Amniotic stem cell (primary cell): Measurements from ENCODE around the gene PRRC2A.
"Not testable (repeated sequence)": the region's sequence is repeated elsewhere in the genome, so short reads cannot be mapped to it uniquely, and the experiment has no call there.

Experiments
- DNase-seq: peaks from one replicate; lab custom pipeline; 2025; lab: John Stamatoyannopoulos, UW

Gene PRRC2A

DNA sequence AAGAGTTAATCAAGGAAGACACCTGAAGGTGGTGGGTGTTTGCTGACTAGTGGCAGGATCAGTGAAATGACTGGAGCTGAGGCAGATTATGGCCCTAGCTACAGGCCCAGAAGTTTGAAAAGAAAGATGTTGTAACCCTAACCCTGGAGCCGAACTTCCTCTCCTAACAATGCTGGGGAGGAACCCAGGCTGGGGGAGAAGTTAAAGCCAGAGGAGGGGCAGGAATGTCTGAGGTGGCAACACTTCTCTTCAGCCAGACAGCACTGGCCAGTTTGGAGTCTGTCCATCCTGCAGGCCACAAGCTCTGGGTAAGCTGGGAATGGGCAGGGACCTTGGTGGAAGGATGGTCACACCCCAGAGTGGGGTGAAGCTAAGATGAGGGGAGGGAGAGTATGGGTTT is 34.5 kb upstream of the PRRC2A start, which contains the start of gene LST1:
TSS of gene LST1 (plus strand) at position 270 of the 400 bp plus-strand sequence. CDS start 1,023 bp downstream, outside the sequence.
- DNase-seq, result no peak

GRCh38 chr6:31586599-31587281 is 33.8 kb upstream of the PRRC2A start:
- DNase-seq, result no peak

GRCh38 chr6:31587791-31588777 is 32.4 kb upstream of the PRRC2A start:
- no peak for DNase-seq

DNA sequence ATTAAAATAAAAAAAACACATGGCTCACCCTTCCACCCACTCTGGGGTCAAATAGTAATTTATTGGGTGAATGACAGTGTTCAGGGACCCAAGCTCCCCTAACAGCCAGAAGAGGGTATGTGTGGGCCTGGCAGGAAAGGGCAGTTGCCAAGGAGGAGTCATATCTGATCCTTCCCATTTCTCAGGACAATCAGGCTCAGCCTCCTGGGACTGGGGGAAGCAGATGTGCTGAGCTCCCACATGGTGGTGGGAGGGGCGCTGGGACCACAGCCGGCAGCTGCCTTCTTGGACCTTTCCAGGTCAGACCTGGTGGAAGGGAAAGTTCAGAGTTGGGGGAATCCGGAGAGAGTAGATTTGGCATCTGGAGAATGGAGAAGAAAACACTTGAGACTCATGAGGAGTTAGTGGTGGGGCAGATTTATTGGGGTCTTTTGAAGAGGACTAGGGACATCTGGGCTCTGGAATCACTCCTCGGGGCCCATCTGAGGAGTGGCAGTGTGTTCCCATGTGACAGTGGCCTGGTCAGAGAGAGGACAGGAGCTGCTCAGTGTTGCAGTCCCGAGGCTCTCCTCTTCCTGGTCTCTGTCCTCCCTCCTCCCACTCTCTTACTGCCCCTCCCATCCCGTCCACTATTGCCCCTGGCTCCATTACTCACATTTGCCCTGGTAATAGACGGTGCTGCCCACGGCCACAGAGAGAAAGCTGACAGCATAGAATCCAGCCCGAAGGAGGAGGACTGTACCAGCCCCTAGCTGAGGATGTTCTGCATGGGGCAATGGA is 31.5 kb upstream of the PRRC2A start:
- DNase-seq, result no peak

GRCh38 chr6:31590691-31591090 is 29.8 kb upstream of the PRRC2A start:
- not testable (repeated sequence) for DNase-seq

DNA sequence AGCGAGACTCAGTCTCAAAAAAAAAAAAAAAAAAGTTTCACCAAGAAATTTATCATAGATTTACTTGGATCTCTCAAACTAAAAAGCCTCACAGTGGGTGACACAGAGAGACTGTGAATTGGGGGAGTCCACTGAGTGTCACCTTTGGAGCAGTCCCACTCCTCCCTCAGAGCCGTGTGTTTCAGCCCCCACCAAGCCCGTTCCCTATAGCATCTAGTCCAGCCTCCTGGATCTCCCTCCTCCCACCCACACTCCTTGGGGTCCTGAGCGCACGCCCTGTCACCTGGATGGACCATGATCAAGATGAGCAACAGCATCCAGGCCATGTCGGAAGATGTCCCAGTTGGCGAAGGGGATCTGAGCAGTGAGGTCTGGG is 28.1 kb upstream of the PRRC2A start:
- DNase-seq, result no peak

GRCh38 chr6:31597006-31597405 is 23.5 kb upstream of the PRRC2A start:
- no peak for DNase-seq

- DNase-seq, result no peak
These were observed 13.2 kb upstream of the PRRC2A start for GRCh38 chr6:31607317-31607716.

- no peak for DNase-seq
These were observed 10.8 kb upstream of the PRRC2A start for GRCh38 chr6:31609519-31610406.

GRCh38 chr6:31610968-31611367 is 9.5 kb upstream of the PRRC2A start:
- no peak for DNase-seq

DNA sequence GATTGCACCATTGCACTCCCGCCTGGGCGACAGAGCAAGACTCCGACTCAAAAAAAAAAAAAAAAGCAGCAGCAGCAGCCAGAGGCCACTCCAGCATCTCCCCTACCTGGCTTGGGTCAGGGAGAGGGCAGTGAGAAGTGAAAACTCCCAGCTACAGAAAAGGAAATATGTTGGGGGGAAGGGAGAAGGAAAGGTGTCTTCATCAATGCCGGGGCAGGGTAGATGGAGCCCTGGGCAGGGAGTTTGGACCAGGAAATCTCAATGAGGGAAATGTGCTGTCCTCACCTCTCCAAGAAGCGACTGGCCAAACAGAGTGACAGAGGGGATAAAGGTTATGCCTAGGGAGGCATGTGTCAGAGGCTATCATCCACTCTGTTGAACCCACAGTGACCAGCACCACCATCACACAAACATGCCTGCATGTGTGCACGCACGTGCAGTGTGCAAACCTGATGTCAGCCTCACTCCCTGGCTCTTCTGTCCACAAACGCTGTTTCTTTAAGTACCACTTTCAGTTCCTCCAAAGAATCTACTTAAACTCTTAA is 6.4 kb upstream of the PRRC2A start:
- DNase-seq, result no peak

- DNase-seq, result no peak
These were observed 5.6 kb upstream of the PRRC2A start, which contains the start of gene AIF1 for GRCh38 chr6:31614684-31615578. AIF1 (plus strand) TSS chr6:31615234; CDS start chr6:31615330, 96 bp downstream.

GRCh38 chr6:31615748-31616147 is 4.8 kb upstream of the PRRC2A start:
- no peak for DNase-seq

DNA sequence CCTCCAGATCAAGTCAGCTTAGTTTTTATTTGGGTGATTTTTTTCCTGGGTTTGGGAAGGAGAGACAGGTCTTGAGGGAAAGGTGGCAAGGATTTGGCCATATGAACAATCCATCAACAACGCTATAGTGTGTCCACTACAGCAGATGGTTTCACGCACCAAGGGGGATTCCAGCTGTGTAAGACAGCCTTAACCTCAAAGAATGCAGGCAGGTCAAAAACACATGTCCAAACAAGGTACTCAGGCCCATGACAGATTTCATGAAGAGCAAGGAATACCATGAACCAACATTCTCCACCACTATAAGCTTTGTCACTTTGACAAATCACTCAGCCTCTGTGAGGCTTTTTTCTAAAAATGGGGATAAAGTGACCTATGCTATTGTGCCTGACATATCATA is 3.5 kb upstream of the PRRC2A start:
- DNase-seq, result no peak

- peak; percentile 99 for DNase-seq
These were observed 520 bp upstream of the PRRC2A start for GRCh38 chr6:31619805-31620585.

DNA sequence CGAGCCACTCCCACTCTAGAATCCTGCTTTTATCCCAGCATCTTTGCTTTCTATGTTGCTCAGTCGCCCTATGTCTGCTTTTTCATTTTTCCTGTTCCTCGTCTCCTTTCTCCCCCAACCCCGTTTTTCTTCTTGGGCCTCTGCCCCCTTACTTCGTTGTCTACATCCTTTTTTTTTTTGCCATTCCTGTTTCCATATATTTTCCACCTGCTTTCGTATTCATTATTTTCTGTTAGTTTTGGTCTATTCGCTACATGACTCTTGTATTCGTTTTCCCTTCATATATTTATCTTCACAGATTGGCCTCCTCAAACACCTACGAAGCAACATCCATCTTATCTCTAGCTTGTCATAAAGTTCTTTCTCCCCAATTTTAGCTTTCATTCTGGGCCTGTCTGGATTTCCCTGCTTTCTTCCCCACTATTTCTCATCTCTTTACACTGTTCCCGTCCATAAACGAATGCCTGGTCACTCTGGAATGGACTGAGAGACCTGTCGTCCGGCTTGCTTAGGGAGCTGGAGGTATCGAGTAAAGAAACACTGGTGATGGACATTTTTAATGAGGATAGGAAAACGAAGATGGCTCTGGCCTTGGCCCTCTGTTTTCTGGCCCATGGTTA is 915 bp downstream of the PRRC2A start:
- DNase-seq, result no peak

DNA sequence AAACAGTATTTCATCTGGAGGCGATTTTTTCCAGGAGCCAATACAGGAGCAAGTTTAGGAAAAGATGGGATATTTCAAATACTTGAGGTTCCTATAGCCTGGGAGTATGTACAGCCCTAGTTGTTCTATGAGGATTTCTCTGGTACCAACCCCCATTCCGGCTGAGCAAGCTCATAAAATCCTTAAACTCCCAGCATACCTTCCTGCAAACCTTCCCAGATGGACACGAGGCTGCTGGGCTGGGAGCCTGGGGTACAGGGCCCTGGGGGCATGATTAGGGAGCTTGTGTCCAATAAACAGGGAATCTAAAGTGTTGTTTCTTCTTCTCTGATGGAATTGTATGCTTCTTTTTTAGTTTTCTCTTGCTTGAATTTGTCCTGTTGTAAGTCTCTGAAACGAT is 1.5 kb downstream of the PRRC2A start:
- no peak for DNase-seq

DNA sequence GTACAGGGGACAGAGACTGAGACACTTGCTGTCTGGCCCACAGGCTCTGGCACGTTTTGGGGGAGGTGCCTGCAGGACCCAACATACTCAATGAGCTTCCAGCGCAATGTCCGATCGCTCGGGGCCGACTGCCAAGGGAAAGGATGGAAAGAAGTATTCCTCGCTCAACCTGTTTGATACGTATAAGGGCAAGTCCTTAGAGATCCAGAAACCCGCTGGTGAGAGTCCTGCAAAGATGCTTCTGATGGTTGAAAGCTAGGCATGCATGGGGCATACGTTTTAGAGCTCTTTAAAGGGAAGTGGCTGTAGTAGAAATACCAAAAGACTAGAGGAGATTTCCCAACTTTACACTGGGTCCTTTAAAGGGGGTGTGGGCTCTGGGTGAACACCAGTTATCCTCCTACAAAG is 2.2 kb downstream of the PRRC2A start:
- no peak for DNase-seq

DNA sequence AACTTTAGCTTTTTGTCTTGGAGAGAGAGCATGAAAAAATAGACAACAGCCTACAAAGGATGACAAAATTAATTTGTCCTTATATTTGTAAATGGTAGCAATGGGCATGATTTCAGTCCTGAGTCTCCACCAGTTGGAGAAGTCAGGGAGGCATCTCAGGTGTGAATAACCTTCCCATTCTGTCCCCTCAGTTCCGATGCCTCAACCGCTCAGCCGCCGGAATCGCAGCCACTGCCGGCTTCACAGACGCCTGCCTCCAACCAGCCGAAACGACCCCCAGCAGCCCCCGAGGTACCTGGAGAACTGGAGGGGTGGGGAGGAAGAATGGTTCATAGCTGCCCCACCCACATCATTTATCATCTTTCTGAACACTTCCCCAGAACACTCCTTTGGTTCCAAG is 3.6 kb downstream of the PRRC2A start:
- DNase-seq, result no peak
